ENCODE results near the gene CHFR. TPM values are rescaled to one million over a fixed set of nuclear protein-coding genes. Genes with fewer than 3 reads are reported as not detected.
A peak's percentile ranks its signal among the peaks of the same experiment; 100 is the strongest.
"Not testable (repeated sequence)": the region's sequence is repeated elsewhere in the genome, so short reads cannot be mapped to it uniquely, and the experiment has no call there.

CHFR gene
- total and polyA plus RNA-seq, 12 donors, result 14.9 to 54.4 (median 26.6) TPM

- H3K4me3 ChIP-seq, result no peak overlapping the region
- H3K27me3 ChIP-seq, result no peaks in the 10 kb centered on the region
- intact Hi-C loops (cut with DNase I), result no loop called here
- no peak for TF ChIP-seq POLR2A (IDR thresholded peaks at IDR 0.05)
- TF ChIP-seq, protein P1, sequence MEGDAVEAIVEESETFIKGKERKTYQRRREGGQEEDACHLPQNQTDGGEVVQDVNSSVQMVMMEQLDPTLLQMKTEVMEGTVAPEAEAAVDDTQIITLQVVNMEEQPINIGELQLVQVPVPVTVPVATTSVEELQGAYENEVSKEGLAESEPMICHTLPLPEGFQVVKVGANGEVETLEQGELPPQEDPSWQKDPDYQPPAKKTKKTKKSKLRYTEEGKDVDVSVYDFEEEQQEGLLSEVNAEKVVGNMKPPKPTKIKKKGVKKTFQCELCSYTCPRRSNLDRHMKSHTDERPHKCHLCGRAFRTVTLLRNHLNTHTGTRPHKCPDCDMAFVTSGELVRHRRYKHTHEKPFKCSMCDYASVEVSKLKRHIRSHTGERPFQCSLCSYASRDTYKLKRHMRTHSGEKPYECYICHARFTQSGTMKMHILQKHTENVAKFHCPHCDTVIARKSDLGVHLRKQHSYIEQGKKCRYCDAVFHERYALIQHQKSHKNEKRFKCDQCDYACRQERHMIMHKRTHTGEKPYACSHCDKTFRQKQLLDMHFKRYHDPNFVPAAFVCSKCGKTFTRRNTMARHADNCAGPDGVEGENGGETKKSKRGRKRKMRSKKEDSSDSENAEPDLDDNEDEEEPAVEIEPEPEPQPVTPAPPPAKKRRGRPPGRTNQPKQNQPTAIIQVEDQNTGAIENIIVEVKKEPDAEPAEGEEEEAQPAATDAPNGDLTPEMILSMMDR (IDR thresholded peaks at IDR 0.05), result no peak
- DNase-seq, result peak in 1 of 7 donors; percentile 23
- no peaks in the 10 kb centered on the region for H3K4me1 ChIP-seq (replicated peaks in 1 of 2)
- H3K27ac ChIP-seq, result no peak overlapping the region
- 82 to 86% (median 85%) methylated on average over 5 of the region's 5 CpGs for WGBS, 4 donors
- H3K9me3 ChIP-seq (replicated peaks in 1 of 3), result no peaks in the 10 kb centered on the region
- no peaks in the 10 kb centered on the region for H3K36me3 ChIP-seq (replicated peaks in 1 of 2)
Observed at GRCh38 chr12:132899033-132899432, 11.6 kb upstream of the CHFR start.

- H3K27me3 ChIP-seq, result no peaks in the 10 kb centered on the region
- intact Hi-C loops (cut with DNase I), result no loop called here
- peak overlapping the region in 1 of 5 donors; percentile 96 for H3K27ac ChIP-seq
- H3K4me1 ChIP-seq (replicated peaks in 1 of 2), result peaks cover 0 to 9% of the 10 kb centered on the region in 2 donors
- WGBS, 4 donors, result 73 to 87% (median 77%) methylated on average over 5 to 6 of the region's 6 CpGs
- TF ChIP-seq POLR2A (IDR thresholded peaks at IDR 0.05), result no peak
- TF ChIP-seq, protein P1 (IDR thresholded peaks at IDR 0.05), result no peak
- H3K9me3 ChIP-seq (replicated peaks in 1 of 3), result no peaks in the 10 kb centered on the region
- H3K4me3 ChIP-seq, result peak overlapping the region in 1 of 4 donors; percentile 72
- H3K36me3 ChIP-seq (replicated peaks in 1 of 2), result peaks cover 0 to 9% of the 10 kb centered on the region in 2 donors
- no peak for DNase-seq
Observed at GRCh38 chr12:132888852-132889251, 1.4 kb upstream of the CHFR start.

- TF ChIP-seq, protein P1 (IDR thresholded peaks at IDR 0.05), result no peak
- TF ChIP-seq POLR2A (IDR thresholded peaks at IDR 0.05), result no peak
- peaks cover 0 to 9% of the 10 kb centered on the region in 2 donors for H3K36me3 ChIP-seq (replicated peaks in 1 of 2)
- H3K27ac ChIP-seq, result peak overlapping the region in 4 of 5 donors; percentile 62 to 97 (median 80)
- peak overlapping the region in 3 of 4 donors; percentile 60 to 87 (median 72) for H3K4me3 ChIP-seq
- DNase-seq, result peak in 6 of 7 donors; percentile 25 to 47 (median 30)
- H3K4me1 ChIP-seq (replicated peaks in 1 of 2), result peaks cover 0 to 9% of the 10 kb centered on the region in 2 donors
- intact Hi-C loops (cut with DNase I), result no loop called here
- H3K9me3 ChIP-seq (replicated peaks in 1 of 3), result no peaks in the 10 kb centered on the region
- WGBS, 4 donors, result 7 to 33% (median 17%) methylated on average over 15 to 63 of the region's 64 CpGs
- H3K27me3 ChIP-seq, result no peaks in the 10 kb centered on the region
Observed at GRCh38 chr12:132886529-132887477, 602 bp downstream of the CHFR start.

GRCh38 chr12:132881818-132882217, 5.6 kb downstream of the CHFR start:
- no peaks in the 10 kb centered on the region for H3K9me3 ChIP-seq (replicated peaks in 1 of 3)
- H3K36me3 ChIP-seq (replicated peaks in 1 of 2), result peaks cover 0 to 15% of the 10 kb centered on the region in 2 donors
- intact Hi-C loops (cut with DNase I), result no loop called here
- no peak overlapping the region for H3K27ac ChIP-seq
- TF ChIP-seq POLR2A (IDR thresholded peaks at IDR 0.05), result no peak
- TF ChIP-seq, protein P1 (IDR thresholded peaks at IDR 0.05), result no peak
- 70 to 88% (median 82%) methylated on average over 7 of the region's 7 CpGs for WGBS, 4 donors
- no peak overlapping the region for H3K4me3 ChIP-seq
- DNase-seq, result no peak
- peaks cover 0 to 8% of the 10 kb centered on the region in 2 donors for H3K4me1 ChIP-seq (replicated peaks in 1 of 2)
- no peaks in the 10 kb centered on the region for H3K27me3 ChIP-seq

- DNase-seq; H3K9me3 ChIP-seq (replicated peaks in 1 of 3); H3K27me3 ChIP-seq; intact Hi-C loops (cut with DNase I); H3K4me1 ChIP-seq (replicated peaks in 1 of 2); H3K4me3 ChIP-seq; H3K27ac ChIP-seq: not testable (repeated sequence)
- H3K36me3 ChIP-seq (replicated peaks in 1 of 2), result peaks cover 0 to 68% of the 10 kb centered on the region in 2 donors
- 87 to 97% (median 91%) methylated on average over 15 to 21 of the region's 21 CpGs for WGBS, 4 donors
Observed at GRCh38 chr12:132874620-132875019, 12.8 kb downstream of the CHFR start.
